T-helper 1 cell treated with Interleukin-12 subunit alpha and Interleukin-12 subunit beta and Interleukin-4 antibody, amounts not matched to agents 30 ng/mL and 1 ng/mL, for 36 hours (primary cell): ENCODE results near the gene CIB1. TPM values are rescaled to one million over a fixed set of nuclear protein-coding genes. Genes with fewer than 3 reads are reported as not detected.
"Not testable (repeated sequence)": the region's sequence is repeated elsewhere in the genome, so short reads cannot be mapped to it uniquely, and the experiment has no call there.

Source experiments
- intact Hi-C: fragments of 100-400 bp; cut with micrococcal nuclease; formaldehyde crosslinking; loops from one replicate; pipeline ENCODE4 v1.15.1; 2024
- total RNA-seq: library from RNA; stranded (reverse); gene quantifications from 2 replicates; pipeline ENCODE4 v1.2.3, GENCODE V29; 2022

The CIB1 gene
- 124 and 126 TPM in 2 replicates for total RNA-seq

- intact Hi-C loops, result loop anchor here (1.0 to 10.0 kb wide), 16 partner anchors 16 to 899 kb away; partner anchors contain the start of genes AP3S2, BLM, IQGAP1 and NGRN
Measured at GRCh38 chr15:90233387-90234095, at the start of gene CIB1. Gene CIB1 (minus strand): TSS chr15:90233941. CDS start chr15:90233885, 56 bp downstream.

GRCh38 chr15:90281637-90282036 lies 47.9 kb upstream of the CIB1 start:
- intact Hi-C loops, result not testable (repeated sequence)

DNA sequence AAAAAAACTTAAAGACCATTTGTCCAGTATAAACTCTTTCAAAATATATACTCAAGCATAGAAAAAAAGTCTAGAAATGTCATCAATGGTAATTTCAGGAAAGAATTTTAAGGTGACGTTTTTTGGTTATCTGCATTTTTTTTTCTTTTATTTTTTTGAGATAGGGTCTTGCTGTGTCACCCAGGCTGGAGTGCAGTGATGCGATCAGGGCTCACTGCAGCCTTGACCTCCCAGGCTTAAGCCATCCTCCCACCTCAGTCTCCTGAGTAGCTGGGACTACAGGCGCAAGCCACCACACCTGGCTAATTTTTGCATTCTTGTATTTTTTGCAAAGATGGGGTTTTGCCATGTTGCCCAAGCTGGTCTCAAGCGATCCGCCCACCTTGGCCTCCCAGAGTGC lies 47.0 kb upstream of the CIB1 start:
- intact Hi-C loops, result not testable (repeated sequence)

DNA sequence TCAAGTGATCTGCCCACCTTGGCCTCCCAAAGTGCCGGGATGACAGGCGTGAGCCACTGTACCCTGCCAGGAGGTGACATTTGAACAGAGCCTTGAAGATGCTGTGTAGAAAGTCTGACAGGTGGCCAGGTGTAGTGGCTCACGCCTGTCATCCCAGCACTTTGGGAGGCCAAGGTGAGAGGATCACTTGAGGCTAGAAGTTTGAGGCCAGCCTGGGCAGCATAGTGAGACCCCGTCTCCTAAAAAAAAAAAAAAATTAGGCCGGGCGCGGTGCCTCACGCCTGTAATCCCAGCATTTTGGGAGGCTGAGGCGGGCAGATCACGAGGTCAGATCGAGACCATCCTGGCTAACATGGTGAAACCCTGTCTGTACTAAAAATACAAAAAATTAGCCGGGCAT lies 44.7 kb upstream of the CIB1 start:
- intact Hi-C loops, result not testable (repeated sequence)

GRCh38 chr15:90271459-90272166 lies 37.9 kb upstream of the CIB1 start:
- intact Hi-C loops, result no loop called here

DNA sequence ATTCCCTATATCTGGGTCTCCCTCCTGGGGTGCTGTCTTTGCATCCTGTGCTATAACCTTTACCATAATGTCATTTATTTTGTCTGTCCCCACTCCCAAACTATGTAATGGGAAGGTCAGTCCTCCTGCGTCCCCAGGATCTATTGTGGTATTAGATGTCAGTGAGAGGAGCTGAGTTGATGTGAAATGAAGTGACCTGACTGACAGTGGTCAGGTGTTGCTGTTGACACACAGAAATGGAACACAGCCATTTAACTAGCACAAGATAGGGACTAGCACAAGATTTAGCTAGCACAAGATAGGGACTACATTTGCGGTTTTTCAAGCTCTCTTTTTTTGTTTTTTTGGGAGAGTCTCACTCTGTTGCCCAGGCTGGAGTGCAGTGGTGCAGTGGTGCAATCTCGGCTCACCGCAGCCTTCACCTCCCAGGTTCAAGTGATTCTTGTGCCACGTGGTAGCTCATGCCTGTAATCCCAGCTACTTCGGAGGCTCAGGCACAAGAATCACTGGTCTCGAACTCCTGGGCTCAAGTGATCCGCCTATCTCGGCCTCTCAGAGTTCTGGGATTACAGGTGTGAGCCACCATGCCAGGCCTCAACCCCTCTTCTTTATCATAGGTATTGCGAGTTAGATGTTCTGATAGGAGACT lies 36.9 kb upstream of the CIB1 start:
- intact Hi-C loops, result no loop called here

GRCh38 chr15:90268415-90268814 lies 34.7 kb upstream of the CIB1 start:
- intact Hi-C loops, result loop anchor here (10.0 kb wide), 1 partner anchor 374 kb away; the partner anchor contains the start of gene AP3S2

DNA sequence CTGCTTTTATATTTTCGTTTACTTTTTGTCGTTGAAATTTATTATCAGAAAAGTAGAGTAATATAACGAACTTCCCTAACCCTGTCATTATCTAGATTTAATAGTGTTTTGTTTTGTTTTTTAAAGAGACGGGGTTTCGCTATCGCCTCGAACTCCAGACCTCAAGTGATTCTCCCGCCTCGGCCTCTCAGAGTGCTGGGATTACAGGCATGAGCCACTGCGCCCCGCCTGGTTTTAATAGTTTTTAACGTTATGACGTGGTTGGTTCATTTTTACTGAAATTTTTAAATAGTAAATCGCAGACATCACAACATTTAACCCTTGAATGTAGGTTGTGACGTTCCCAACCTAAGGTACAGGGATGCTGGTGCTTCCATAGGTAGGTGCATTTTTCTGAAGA lies 32.7 kb upstream of the CIB1 start:
- intact Hi-C loops, result loop anchor here (10.0 kb wide), 1 partner anchor 372 kb away; the partner anchor contains the start of gene AP3S2

DNA sequence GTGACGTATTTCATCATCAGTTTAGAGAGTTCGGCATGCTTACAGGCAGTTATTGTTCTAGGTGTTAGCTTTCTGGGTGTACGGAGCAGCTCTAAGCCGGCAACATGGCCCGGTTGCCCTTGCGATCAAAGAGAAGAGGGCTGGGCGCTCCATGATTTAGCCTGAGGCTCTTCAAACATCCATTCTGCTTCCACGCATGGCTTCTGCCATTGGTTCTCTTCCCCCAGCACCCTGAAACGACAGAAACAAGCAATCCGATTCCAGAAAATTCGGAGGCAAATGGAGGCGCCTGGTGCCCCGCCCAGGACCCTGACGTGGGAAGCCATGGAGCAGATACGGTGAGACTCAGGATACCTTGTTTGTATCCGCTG lies 32.3 kb upstream of the CIB1 start:
- intact Hi-C loops, result loop anchor here (10.0 kb wide), 1 partner anchor 371 kb away; the partner anchor contains the start of gene AP3S2

DNA sequence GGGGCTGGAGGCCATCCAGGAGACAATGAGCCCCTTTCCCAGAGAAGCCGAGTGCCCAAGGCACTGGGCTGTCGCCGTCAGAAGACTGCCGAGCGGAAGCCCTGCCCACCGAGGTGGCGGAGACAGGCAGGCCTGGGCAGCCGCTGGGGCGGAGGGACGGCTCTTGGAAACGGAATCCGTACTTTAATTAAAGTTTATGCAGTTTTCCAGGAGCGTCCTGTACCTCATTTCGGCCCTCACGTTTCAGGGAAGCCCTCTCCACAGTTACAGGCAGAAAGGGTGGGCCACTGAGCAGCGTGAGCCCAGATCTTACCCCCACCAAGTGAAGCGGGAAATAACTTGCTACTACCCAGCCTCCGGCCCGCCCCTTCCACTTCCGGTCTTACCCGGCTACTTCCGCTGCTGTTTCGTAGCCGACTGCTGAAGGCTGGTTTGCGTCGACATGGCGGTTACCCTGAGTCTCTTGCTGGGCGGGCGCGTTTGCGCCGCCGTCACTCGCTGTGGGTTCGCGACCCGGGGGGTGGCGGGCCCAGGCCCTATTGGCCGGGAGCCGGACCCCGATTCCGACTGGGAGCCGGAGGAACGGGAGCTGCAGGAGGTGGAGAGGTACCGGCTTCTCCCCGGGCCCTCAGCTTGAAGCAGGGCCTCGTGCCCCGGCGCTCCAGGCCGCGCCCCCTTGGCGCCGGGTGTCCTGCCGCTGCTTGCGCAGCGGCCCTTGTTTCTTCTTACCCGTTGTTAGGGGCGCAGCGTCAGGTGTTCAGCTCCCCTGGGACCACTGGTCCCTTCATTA lies 31.7 kb upstream of the CIB1 start, which contains the start of gene NGRN:
TSS of gene NGRN (plus strand) at position 402 of the 790 bp plus-strand sequence. CDS start at position 443, 41 bp downstream.
- intact Hi-C loops, result loop anchor here (1.0 to 10.0 kb wide), 13 partner anchors 16 to 669 kb away; partner anchors contain the start of genes AP3S2, BLM, GDPGP1 and IQGAP1

GRCh38 chr15:90264671-90265070 lies 30.9 kb upstream of the CIB1 start:
- intact Hi-C loops, result loop anchor here (1.0 to 10.0 kb wide), 13 partner anchors 15 to 670 kb away; partner anchors contain the start of genes AP3S2, BLM, GDPGP1 and IQGAP1

DNA sequence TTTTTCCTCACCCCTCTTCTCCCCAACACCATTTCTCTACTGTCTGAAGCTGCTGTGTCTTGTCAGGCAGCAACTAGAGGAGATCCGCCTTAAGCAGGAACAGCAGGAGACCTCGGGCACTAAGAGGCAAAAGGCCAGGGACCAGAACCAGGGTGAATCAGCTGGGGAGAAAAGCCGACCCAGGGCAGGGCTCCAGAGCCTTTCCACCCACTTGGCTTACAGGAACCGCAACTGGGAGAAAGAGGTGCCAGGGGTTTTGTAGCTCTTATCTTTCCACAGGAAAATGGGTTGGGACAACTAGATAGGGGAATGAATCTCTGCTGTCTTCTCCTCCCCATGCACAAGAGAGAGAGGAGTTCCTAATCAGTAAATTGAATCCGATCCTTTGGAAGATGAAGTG lies 28.7 kb upstream of the CIB1 start:
- intact Hi-C loops, result loop anchor here (10.0 kb wide), 1 partner anchor 368 kb away; the partner anchor contains the start of gene AP3S2

GRCh38 chr15:90261811-90262210 lies 28.1 kb upstream of the CIB1 start:
- intact Hi-C loops, result loop anchor here (10.0 kb wide), 1 partner anchor 367 kb away; the partner anchor contains the start of gene AP3S2

- intact Hi-C loops, result loop anchor here (10.0 kb wide), 1 partner anchor 366 kb away; the partner anchor contains the start of gene AP3S2
Measured at GRCh38 chr15:90260731-90261130, 27.0 kb upstream of the CIB1 start.

GRCh38 chr15:90259524-90259923 lies 25.8 kb upstream of the CIB1 start:
- intact Hi-C loops, result no loop called here

GRCh38 chr15:90257776-90258175 lies 24.0 kb upstream of the CIB1 start:
- intact Hi-C loops, result no loop called here

DNA sequence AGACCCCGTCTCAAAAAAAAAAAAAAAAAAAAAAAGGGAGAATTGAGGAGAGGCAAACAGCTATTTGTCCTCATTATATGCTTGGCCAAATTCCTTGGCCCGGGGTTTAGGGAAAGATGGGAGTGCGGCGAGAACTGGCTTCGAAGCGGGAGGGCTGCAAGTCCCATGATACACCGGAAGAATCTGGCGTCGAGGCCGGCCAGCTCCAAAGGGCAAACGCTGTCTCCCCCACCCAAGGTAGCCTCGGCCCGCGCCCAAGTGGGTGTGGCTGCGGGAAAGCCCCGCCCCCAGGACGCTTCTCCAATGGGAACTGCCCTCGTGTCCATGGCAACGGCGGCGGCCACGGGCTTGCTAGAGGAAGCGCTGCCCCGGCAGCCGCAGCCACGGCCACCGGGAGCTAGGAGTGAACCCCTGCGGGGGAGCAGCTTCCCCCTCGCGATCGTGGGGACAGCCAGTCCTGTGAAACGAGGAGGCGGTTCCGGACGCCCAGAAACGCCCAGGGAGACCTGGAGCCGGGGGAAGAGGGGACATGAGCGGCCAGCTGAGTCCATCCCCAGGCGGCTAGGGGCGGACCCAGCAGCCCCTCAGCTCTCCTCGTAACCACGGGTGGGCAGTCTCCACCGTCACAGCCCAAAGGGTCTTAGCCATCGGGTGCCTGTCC lies 15.6 kb upstream of the CIB1 start, which contains the start of gene TTLL13:
TSS of gene TTLL13 (plus strand) at position 354 of the 661 bp plus-strand sequence. CDS start 1,075 bp downstream, outside the sequence.
- intact Hi-C loops, result loop anchor here (1.0 kb wide), 2 partner anchors 15 to 16 kb away; partner anchors contain the start of genes GDPGP1 and NGRN

GRCh38 chr15:90248789-90249202 lies 15.1 kb upstream of the CIB1 start:
- intact Hi-C loops, result loop anchor here (1.0 kb wide), 2 partner anchors 14 to 17 kb away; partner anchors contain the start of genes GDPGP1 and NGRN

GRCh38 chr15:90243943-90244639 lies 10.3 kb upstream of the CIB1 start:
- intact Hi-C loops, result no loop called here
